Measurements from ENCODE around the gene C1orf105. TPM values are rescaled to one million over a fixed set of nuclear protein-coding genes. Genes with fewer than 3 reads are reported as not detected.

C1orf105 gene
- total RNA-seq, 4 donors from 2014 or later = not detected

- Histone ChIP-seq H3K9me3 (no peaks in the 10 kb centered on the region), H3K4me1 (no peaks in the 10 kb centered on the region), H3K4me3 (replicated peaks in 1 of 3) (no peak overlapping the region), H3K27me3 (no peaks in the 10 kb centered on the region), H3K36me3 (no peaks in the 10 kb centered on the region), H3K27ac (no peak overlapping the region)
- no peak for DNase-seq
- TF ChIP-seq CTCF (IDR thresholded peaks at IDR 0.05) = no peak
- no peak for TF ChIP-seq POLR2A (IDR thresholded peaks at IDR 0.05)
- intact Hi-C loops (cut with DNase I) = no loop called here
Measured at GRCh38 chr1:172377565-172377964, 42.9 kb upstream of the C1orf105 start.

GRCh38 chr1:172378109-172378760 is 42.2 kb upstream of the C1orf105 start:
- intact Hi-C loops (cut with DNase I) = no loop called here
- no peaks in the 10 kb centered on the region for H3K36me3 ChIP-seq
- 92 to 96% methylated on average over 1 of the region's 1 CpG for WGBS, 2 donors
- H3K4me1 ChIP-seq = peaks cover 4% of the 10 kb centered on the region in 2 donors
- no peak for DNase-seq
- H3K4me3 ChIP-seq (replicated peaks in 1 of 3) = no peak overlapping the region
- H3K27ac ChIP-seq = no peak overlapping the region
- no peak for TF ChIP-seq CTCF (IDR thresholded peaks at IDR 0.05)
- no peak for TF ChIP-seq POLR2A (IDR thresholded peaks at IDR 0.05)
- H3K27me3 ChIP-seq = no peaks in the 10 kb centered on the region
- H3K9me3 ChIP-seq = no peaks in the 10 kb centered on the region

GRCh38 chr1:172380441-172381244 is 39.8 kb upstream of the C1orf105 start:
- TF ChIP-seq POLR2A (IDR thresholded peaks at IDR 0.05) (no peak), CTCF (IDR thresholded peaks at IDR 0.05) (no peak)
- no peak for DNase-seq
- H3K36me3 ChIP-seq = no peaks in the 10 kb centered on the region
- 65 to 68% methylated on average over 6 of the region's 6 CpGs for WGBS, 2 donors
- no peaks in the 10 kb centered on the region for H3K27me3 ChIP-seq
- H3K27ac ChIP-seq = no peak overlapping the region
- intact Hi-C loops (cut with DNase I) = no loop called here
- no peak overlapping the region for H3K4me3 ChIP-seq (replicated peaks in 1 of 3)
- H3K4me1 ChIP-seq = peaks cover 8 to 9% of the 10 kb centered on the region in 2 donors
- H3K9me3 ChIP-seq = no peaks in the 10 kb centered on the region

GRCh38 chr1:172381946-172382345 is 38.5 kb upstream of the C1orf105 start:
- Histone ChIP-seq H3K9me3 (no peaks in the 10 kb centered on the region), H3K27ac (no peak overlapping the region), H3K36me3 (no peaks in the 10 kb centered on the region), H3K27me3 (no peaks in the 10 kb centered on the region), H3K4me1 (peaks cover 8 to 9% of the 10 kb centered on the region in 2 donors), H3K4me3 (replicated peaks in 1 of 3) (no peak overlapping the region)
- intact Hi-C loops (cut with DNase I) = no loop called here
- WGBS, 2 donors = 90 to 97% methylated on average over 2 of the region's 2 CpGs
- TF ChIP-seq POLR2A (IDR thresholded peaks at IDR 0.05) = no peak
- TF ChIP-seq CTCF (IDR thresholded peaks at IDR 0.05) = no peak
- DNase-seq = no peak

GRCh38 chr1:172382406-172382805 is 38.1 kb upstream of the C1orf105 start:
- H3K4me3 ChIP-seq (replicated peaks in 1 of 3) = no peak overlapping the region
- TF ChIP-seq POLR2A (IDR thresholded peaks at IDR 0.05) (no peak), CTCF (IDR thresholded peaks at IDR 0.05) (no peak)
- peaks cover 8 to 9% of the 10 kb centered on the region in 2 donors for H3K4me1 ChIP-seq
- no peak overlapping the region for H3K27ac ChIP-seq
- WGBS, 2 donors = 85 to 92% methylated on average over 1 of the region's 1 CpG
- no peaks in the 10 kb centered on the region for H3K9me3 ChIP-seq
- H3K27me3 ChIP-seq = no peaks in the 10 kb centered on the region
- intact Hi-C loops (cut with DNase I) = no loop called here
- no peaks in the 10 kb centered on the region for H3K36me3 ChIP-seq
- no peak for DNase-seq
